HG03095 (cell line): ENCODE data around the gene MGMT.

ENCODE experiments used
- ATAC-seq: cut with Tn5 transposase; IDR thresholded peaks from one replicate; pipeline ENCODE4 v1.9.1; 2021; ENCODE audit warnings: moderate library complexity; ENCODE audit not compliant: unreplicated experiment

The MGMT gene

GRCh38 chr10:129517680-129518057 lies 50.6 kb downstream of the MGMT start:
- ATAC-seq: no peak

- ATAC-seq: no peak
Measured at GRCh38 chr10:129518793-129519192, 51.8 kb downstream of the MGMT start.

- ATAC-seq: no peak
Measured at GRCh38 chr10:129520440-129521080, 53.5 kb downstream of the MGMT start.

- ATAC-seq: no peak
Measured at GRCh38 chr10:129521161-129522025, 54.4 kb downstream of the MGMT start.

GRCh38 chr10:129522041-129522585 lies 55.1 kb downstream of the MGMT start:
- no peak for ATAC-seq

- no peak for ATAC-seq
Measured at GRCh38 chr10:129523031-129523722, 56.1 kb downstream of the MGMT start.

GRCh38 chr10:129523723-129524316 lies 56.8 kb downstream of the MGMT start:
- no peak for ATAC-seq

- ATAC-seq: no peak
Measured at GRCh38 chr10:129524936-129525335, 57.9 kb downstream of the MGMT start.

- ATAC-seq: no peak
Measured at GRCh38 chr10:129525401-129525801, 58.4 kb downstream of the MGMT start.

GRCh38 chr10:129526943-129527342 lies 59.9 kb downstream of the MGMT start:
- ATAC-seq: no peak

GRCh38 chr10:129528376-129528978 lies 61.4 kb downstream of the MGMT start:
- ATAC-seq: no peak

GRCh38 chr10:129530581-129530980 lies 63.5 kb downstream of the MGMT start:
- no peak for ATAC-seq

GRCh38 chr10:129531195-129531968 lies 64.3 kb downstream of the MGMT start:
- no peak for ATAC-seq

GRCh38 chr10:129531969-129532660 lies 65.1 kb downstream of the MGMT start:
- no peak for ATAC-seq

GRCh38 chr10:129532838-129533237 lies 65.8 kb downstream of the MGMT start:
- ATAC-seq: no peak

GRCh38 chr10:129533281-129533680 lies 66.2 kb downstream of the MGMT start:
- no peak for ATAC-seq

- no peak for ATAC-seq
Measured at GRCh38 chr10:129534826-129535225, 67.8 kb downstream of the MGMT start.

- ATAC-seq: no peak
Measured at GRCh38 chr10:129536336-129536735, 69.3 kb downstream of the MGMT start.

GRCh38 chr10:129537151-129537550 lies 70.1 kb downstream of the MGMT start:
- no peak for ATAC-seq
